Keratinocyte (primary cell): ENCODE data around the gene GTF3A. TPM values are rescaled to one million over a fixed set of nuclear protein-coding genes. Genes with fewer than 3 reads are reported as not detected.

ENCODE experiments used
- DNase-seq: peaks from one replicate; pipeline ENCODE4 v3.0.0-alpha.2; 2011; ENCODE audit warnings: low read depth, missing footprints, low spot score
- FAIRE-seq: peaks from 2 replicates; lab custom pipeline; 2011; peaks lifted over from hg19 to GRCh38; lab: Jason Lieb, UNC
- H2AFZ ChIP-seq: 2 replicates; pipeline ENCODE4 v1.6.0; 2012; ENCODE audit warnings: low read length, control low read depth, inconsistent platforms; ENCODE audit not compliant: control insufficient read depth
- H3K27ac ChIP-seq: 2 replicates; pipeline ENCODE4 v1.5.1; 2011; ENCODE audit warnings: low read length; ENCODE audit not compliant: control insufficient read depth, insufficient read depth
- H3K27me3 ChIP-seq: 3 replicates; pipeline ENCODE4 v1.6.0; 2011; ENCODE audit warnings: low read length; ENCODE audit not compliant: control insufficient read depth, insufficient read depth; ENCODE audit errors: extremely low read depth
- H3K36me3 ChIP-seq, 2 experiments: 2 replicates in 1 of 2; 3 replicates in 1 of 2; pipeline ENCODE4 v1.5.1; 2011; ENCODE audit warnings: low read length in 2 of 2, mild to moderate bottlenecking in 1 of 2; ENCODE audit not compliant: control insufficient read depth in 2 of 2, insufficient read depth in 2 of 2; ENCODE audit errors: extremely low read depth in 1 of 2
- H3K4me1 ChIP-seq: 3 replicates; pipeline ENCODE4 v1.5.1; 2011; ENCODE audit warnings: low read length; ENCODE audit not compliant: control insufficient read depth, insufficient read depth; ENCODE audit errors: extremely low read depth
- H3K4me2 ChIP-seq: 3 replicates; pipeline ENCODE4 v1.6.0; 2011; ENCODE audit warnings: low read depth, low read length; ENCODE audit not compliant: control insufficient read depth, insufficient read depth; ENCODE audit errors: extremely low read depth
- H3K4me3 ChIP-seq, 3 experiments: fragments of 200-600 bp in 1 of 3; sonication (generic) in 1 of 3; 2 replicates in 2 of 3; 3 replicates in 1 of 3; pipeline ENCODE4 v1.5.1; 2011 to 2016; ENCODE audit warnings: low read length in 3 of 3, mild to moderate bottlenecking in 3 of 3, control low read depth in 2 of 3, inconsistent platforms in 1 of 3, low read depth in 1 of 3, mixed read lengths in 1 of 3, mixed run types in 1 of 3, moderate library complexity in 1 of 3; ENCODE audit not compliant: control insufficient read depth in 2 of 3, insufficient read depth in 2 of 3; ENCODE audit errors: extremely low read depth in 1 of 3
- H3K79me2 ChIP-seq: 2 replicates; pipeline ENCODE4 v1.6.0; 2012; ENCODE audit warnings: low read length; ENCODE audit not compliant: control insufficient read depth, insufficient read depth
- H3K9ac ChIP-seq: 3 replicates; pipeline ENCODE4 v1.6.0; 2011; ENCODE audit warnings: low read length; ENCODE audit not compliant: control insufficient read depth, insufficient read depth; ENCODE audit errors: extremely low read depth
- H3K9me1 ChIP-seq: 3 replicates; pipeline ENCODE4 v1.6.0; 2011; ENCODE audit warnings: low read length; ENCODE audit not compliant: control insufficient read depth, insufficient read depth; ENCODE audit errors: extremely low read depth
- H3K9me3 ChIP-seq: 2 replicates; pipeline ENCODE4 v1.5.1; 2012; ENCODE audit warnings: low read depth, low read length; ENCODE audit not compliant: control insufficient read depth
- H4K20me1 ChIP-seq: 3 replicates; pipeline ENCODE4 v1.6.0; 2011; ENCODE audit warnings: low read length; ENCODE audit not compliant: control insufficient read depth, insufficient read depth; ENCODE audit errors: extremely low read depth
- EZH2 ChIP-seq: IDR thresholded peaks from one replicate; pipeline ENCODE4 v1.6.1; 2012; ENCODE audit warnings: inconsistent platforms, mild to moderate bottlenecking, low read length, moderate library complexity
- dilution Hi-C: fragments of 300-500 bp; cut with MboI; formaldehyde crosslinking; loops from one replicate; pipeline ENCODE4 v1.7.0; 2020; ENCODE audit warnings: low sequenced_read_pairs; ENCODE audit not compliant: extremely low pct_ligation_motif_present
- polyA plus RNA-seq, 5 experiments: library from polyadenylated mRNA; depleted of rRNA in 3 of 5; stranded (reverse) in 3 of 5; stranded (forward) in 1 of 5; unstranded in 1 of 5; fragments of >200 nt; gene quantifications; 1 replicate in 1 of 5; 2 replicates in 3 of 5; 3 replicates in 1 of 5; pipeline versions ENCODE4 v1.2.1 to v1.2.3, GENCODE V29; 2011 to 2012; ENCODE audit warnings: missing spikeins in 2 of 5, low read depth in 1 of 5, low replicate concordance in 1 of 5
- TF ChIP-seq, protein P1 (sequence below), 3 experiments: IDR thresholded peaks in 1 of 3; conservative IDR thresholded peaks in 1 of 3; optimal IDR thresholded peaks in 1 of 3; 2 replicates in 2 of 3; 3 replicates in 1 of 3; pipeline versions ENCODE3 to v1.5.1; 2011; ENCODE audit warnings: low read length in 3 of 3, mild to moderate bottlenecking in 3 of 3, moderate library complexity in 2 of 3, control low read depth in 1 of 3, inconsistent platforms in 1 of 3; ENCODE audit not compliant: insufficient read depth in 2 of 3; ENCODE audit errors: extremely low read depth in 1 of 3

GTF3A gene
- polyA plus RNA-seq, 1 donor (not counting 4 experiments of a cell fraction or from before 2014, with no cell fraction given) = 97.8 TPM

DNA sequence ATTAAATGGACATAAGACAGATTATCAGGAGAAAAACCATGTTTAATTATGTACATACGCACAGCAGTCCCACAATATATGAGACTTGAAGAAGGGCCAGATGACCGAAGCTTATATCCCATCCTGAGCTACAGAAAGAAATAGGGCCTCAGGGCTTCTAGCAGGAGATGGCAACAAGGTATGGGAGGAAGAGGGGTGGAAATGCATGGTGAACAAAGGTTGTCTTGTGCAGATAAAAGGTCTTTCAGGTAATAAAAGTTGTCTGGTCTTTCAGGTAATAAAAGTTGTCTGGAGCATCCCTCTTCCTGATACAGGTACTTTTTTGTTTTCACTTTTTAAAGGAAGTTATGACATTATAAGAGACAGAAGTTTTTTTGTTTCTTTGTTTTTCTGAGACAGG, 15.4 kb upstream of the GTF3A start:
- no peak for TF ChIP-seq EZH2
- TF ChIP-seq, protein P1, sequence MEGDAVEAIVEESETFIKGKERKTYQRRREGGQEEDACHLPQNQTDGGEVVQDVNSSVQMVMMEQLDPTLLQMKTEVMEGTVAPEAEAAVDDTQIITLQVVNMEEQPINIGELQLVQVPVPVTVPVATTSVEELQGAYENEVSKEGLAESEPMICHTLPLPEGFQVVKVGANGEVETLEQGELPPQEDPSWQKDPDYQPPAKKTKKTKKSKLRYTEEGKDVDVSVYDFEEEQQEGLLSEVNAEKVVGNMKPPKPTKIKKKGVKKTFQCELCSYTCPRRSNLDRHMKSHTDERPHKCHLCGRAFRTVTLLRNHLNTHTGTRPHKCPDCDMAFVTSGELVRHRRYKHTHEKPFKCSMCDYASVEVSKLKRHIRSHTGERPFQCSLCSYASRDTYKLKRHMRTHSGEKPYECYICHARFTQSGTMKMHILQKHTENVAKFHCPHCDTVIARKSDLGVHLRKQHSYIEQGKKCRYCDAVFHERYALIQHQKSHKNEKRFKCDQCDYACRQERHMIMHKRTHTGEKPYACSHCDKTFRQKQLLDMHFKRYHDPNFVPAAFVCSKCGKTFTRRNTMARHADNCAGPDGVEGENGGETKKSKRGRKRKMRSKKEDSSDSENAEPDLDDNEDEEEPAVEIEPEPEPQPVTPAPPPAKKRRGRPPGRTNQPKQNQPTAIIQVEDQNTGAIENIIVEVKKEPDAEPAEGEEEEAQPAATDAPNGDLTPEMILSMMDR (optimal IDR thresholded peaks at IDR 0.05 in 1 of 3, IDR thresholded peaks at IDR 0.05 in 1 of 3, conservative IDR thresholded peaks at IDR 0.05 in 1 of 3; ENCODE audit: extremely low read depth in 1 of 3, insufficient read depth in 2 of 3, low read length in 3 of 3) = no peak
- Histone ChIP-seq H4K20me1 (no peaks in the 10 kb centered on the region), H3K4me2 (no peak overlapping the region), H2AFZ (no peak overlapping the region), H3K27ac (no peak overlapping the region), H3K36me3 (no peaks in the 10 kb centered on the region), H3K27me3 (peaks cover 4% of the 10 kb centered on the region), H3K4me1 (no peaks in the 10 kb centered on the region), H3K9me3 (no peaks in the 10 kb centered on the region), H3K79me2 (no peaks in the 10 kb centered on the region), H3K9me1 (no peaks in the 10 kb centered on the region), H3K4me3 (no peak overlapping the region), H3K9ac (no peak overlapping the region)
- dilution Hi-C loops = no loop called here
- DNase-seq = no peak
- no peak for FAIRE-seq

DNA sequence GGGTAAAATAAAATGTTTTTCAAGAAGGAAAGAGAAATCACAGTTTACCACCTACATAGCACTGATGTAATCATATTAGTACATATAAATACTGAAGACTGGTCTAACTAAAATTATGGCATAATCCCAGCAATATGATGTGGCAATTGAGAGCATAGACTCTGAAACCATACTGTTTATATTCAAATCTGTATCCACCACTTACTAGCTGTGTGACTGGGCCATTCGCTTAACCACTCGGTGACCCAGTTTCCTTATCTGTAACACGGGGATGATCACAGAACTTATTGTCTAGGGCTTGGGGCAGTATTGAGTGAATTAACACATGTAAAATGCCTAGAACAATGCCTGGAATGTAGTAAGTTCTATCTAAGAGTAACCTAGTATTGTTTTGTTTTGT, 13.1 kb upstream of the GTF3A start:
- H2AFZ ChIP-seq = no peak overlapping the region
- FAIRE-seq (no peak), DNase-seq (no peak)
- no peaks in the 10 kb centered on the region for H4K20me1 ChIP-seq
- H3K9me3 ChIP-seq = no peaks in the 10 kb centered on the region
- H3K79me2 ChIP-seq = no peaks in the 10 kb centered on the region
- H3K4me2 ChIP-seq = no peak overlapping the region
- peaks cover 9% of the 10 kb centered on the region for H3K27me3 ChIP-seq
- no peaks in the 10 kb centered on the region for H3K4me1 ChIP-seq
- no peaks in the 10 kb centered on the region for H3K36me3 ChIP-seq
- TF ChIP-seq, protein P1 (optimal IDR thresholded peaks at IDR 0.05 in 1 of 3, IDR thresholded peaks at IDR 0.05 in 1 of 3, conservative IDR thresholded peaks at IDR 0.05 in 1 of 3; ENCODE audit: extremely low read depth in 1 of 3, insufficient read depth in 2 of 3, low read length in 3 of 3) = no peak
- TF ChIP-seq EZH2 = no peak
- H3K9me1 ChIP-seq = no peaks in the 10 kb centered on the region
- dilution Hi-C loops = no loop called here
- H3K9ac ChIP-seq = no peak overlapping the region
- H3K27ac ChIP-seq = no peak overlapping the region
- no peak overlapping the region for H3K4me3 ChIP-seq
